CD4-positive, CD25-positive, alpha-beta regulatory T cell (primary cell): ENCODE data around the gene USP4. TPM values are rescaled to one million over a fixed set of nuclear protein-coding genes. Genes with fewer than 3 reads are reported as not detected.

Experiments
- ATAC-seq, 2 donors: fragments of 150-1000 bp; cut with Tn5 transposase; one replicate each; pipeline ENCODE4 v1.10.0; 2021; ENCODE audit warnings: low read depth in 2 of 2, moderate number of reproducible peaks in 2 of 2, moderate library complexity in 1 of 2
- DNase-seq, 3 donors: peaks; one replicate each; pipeline versions ENCODE4 v3.0.0 to v3.0.0-alpha.2; 2012 to 2022; ENCODE audit warnings: mixed read lengths in 1 of 3
- H3K27ac ChIP-seq: one replicate; pipeline ENCODE4 v1.7.0; 2013; ENCODE audit warnings: mild to moderate bottlenecking, low read length; ENCODE audit not compliant: insufficient read depth, poor library complexity, severe bottlenecking
- H3K27me3 ChIP-seq: one replicate; pipeline ENCODE4 v1.7.0; 2013; ENCODE audit warnings: low read length; ENCODE audit not compliant: control insufficient read depth, insufficient read depth
- H3K36me3 ChIP-seq: one replicate; pipeline ENCODE4 v1.7.0; 2013; ENCODE audit warnings: mild to moderate bottlenecking, low read length, moderate library complexity; ENCODE audit not compliant: control insufficient read depth, insufficient read depth
- H3K4me1 ChIP-seq: 2 replicates; pipeline ENCODE4 v1.7.0; 2013; ENCODE audit warnings: mild to moderate bottlenecking, low read length; ENCODE audit not compliant: insufficient read depth, control insufficient read depth, poor library complexity, severe bottlenecking
- H3K4me3 ChIP-seq: one replicate; pipeline ENCODE4 v1.7.0; 2013; ENCODE audit warnings: low read depth, mild to moderate bottlenecking, low read length, moderate library complexity
- H3K9me3 ChIP-seq, 2 experiments: 1 replicate in 1 of 2; 2 replicates in 1 of 2; pipeline ENCODE4 v1.7.0; 2013; ENCODE audit warnings: low read length in 2 of 2, mild to moderate bottlenecking in 1 of 2, moderate library complexity in 1 of 2; ENCODE audit not compliant: control insufficient read depth in 2 of 2
- H3K27ac Mint-ChIP-seq, 3 donors: one replicate each; pipeline ENCODE4 v1.8.0; 2020 to 2022; ENCODE audit warnings: mild to moderate bottlenecking in 3 of 3, mixed read lengths in 3 of 3, moderate library complexity in 2 of 3
- H3K27me3 Mint-ChIP-seq: one replicate; pipeline ENCODE4 v1.8.0; 2022; ENCODE audit warnings: mild to moderate bottlenecking, mixed read lengths
- H3K36me3 Mint-ChIP-seq: one replicate; pipeline ENCODE4 v1.8.0; 2020; ENCODE audit warnings: mixed read lengths
- H3K4me1 Mint-ChIP-seq, 4 donors: one replicate each; pipeline ENCODE4 v1.8.0; 2020 to 2022; ENCODE audit warnings: mixed read lengths in 4 of 4, mild to moderate bottlenecking in 1 of 4
- H3K4me3 Mint-ChIP-seq, 4 donors: one replicate each; pipeline ENCODE4 v1.8.0; 2020 to 2022; ENCODE audit warnings: mild to moderate bottlenecking in 4 of 4, mixed read lengths in 4 of 4, moderate library complexity in 3 of 4
- H3K9me3 Mint-ChIP-seq, 7 donors: one replicate each; pipeline ENCODE4 v1.8.0; 2020 to 2022; ENCODE audit warnings: mixed read lengths in 7 of 7, mild to moderate bottlenecking in 3 of 7, moderate library complexity in 2 of 7
- polyA plus RNA-seq, 4 donors: library from polyadenylated mRNA; unstranded; fragments of 300-500 nt; fragmentation: Illumina TruSeq; gene quantifications; one replicate each; pipeline ENCODE4 v1.2.3, GENCODE V29; 2021
- total RNA-seq: library from RNA; stranded (reverse); gene quantifications from one replicate; pipeline ENCODE4 v1.2.3, GENCODE V29; 2022

USP4 gene
- total and polyA plus RNA-seq, 5 donors from 2014 or later = 58.2 to 122 (median 59.4) TPM

GRCh38 chr3:49271047-49271446 lies 68.8 kb downstream of the USP4 start:
- Histone ChIP-seq H3K27ac (no peak overlapping the region), H3K36me3 (no peaks in the 10 kb centered on the region), H3K4me3 (no peak overlapping the region), H3K9me3 (no peaks in the 10 kb centered on the region), H3K27me3 (no peaks in the 10 kb centered on the region), H3K4me1 (peaks cover 6% of the 10 kb centered on the region)
- no peak overlapping the region for H3K4me3 Mint-ChIP-seq
- H3K4me1 Mint-ChIP-seq = peaks cover 0 to 7% (median 5%) of the 10 kb centered on the region in 4 donors
- ATAC-seq = no peak
- no peaks in the 10 kb centered on the region for H3K27me3 Mint-ChIP-seq
- H3K27ac Mint-ChIP-seq = no peak overlapping the region
- peaks cover 11% of the 10 kb centered on the region for H3K36me3 Mint-ChIP-seq
- no peaks in the 10 kb centered on the region for H3K9me3 Mint-ChIP-seq
- DNase-seq = no peak

GRCh38 chr3:49270156-49270500 lies 69.7 kb downstream of the USP4 start:
- Histone ChIP-seq H3K27ac (no peak overlapping the region), H3K36me3 (no peaks in the 10 kb centered on the region), H3K9me3 (no peaks in the 10 kb centered on the region), H3K4me1 (no peaks in the 10 kb centered on the region), H3K4me3 (no peak overlapping the region), H3K27me3 (no peaks in the 10 kb centered on the region)
- no peaks in the 10 kb centered on the region for H3K9me3 Mint-ChIP-seq
- H3K27me3 Mint-ChIP-seq = no peaks in the 10 kb centered on the region
- peaks cover 11% of the 10 kb centered on the region for H3K36me3 Mint-ChIP-seq
- ATAC-seq (no peak), DNase-seq (no peak)
- peaks cover 0 to 2% (median under 1%) of the 10 kb centered on the region in 4 donors for H3K4me1 Mint-ChIP-seq
- H3K4me3 Mint-ChIP-seq = no peak overlapping the region
- H3K27ac Mint-ChIP-seq = no peak overlapping the region

GRCh38 chr3:49269443-49270155 lies 70.3 kb downstream of the USP4 start:
- ATAC-seq (no peak), DNase-seq (no peak)
- Mint-ChIP-seq H3K4me1 (peaks cover 0 to 2% (median under 1%) of the 10 kb centered on the region in 4 donors), H3K9me3 (no peaks in the 10 kb centered on the region), H3K27ac (no peak overlapping the region), H3K36me3 (peaks cover 11% of the 10 kb centered on the region), H3K4me3 (no peak overlapping the region), H3K27me3 (no peaks in the 10 kb centered on the region)
- no peaks in the 10 kb centered on the region for H3K4me1 ChIP-seq
- H3K4me3 ChIP-seq = no peak overlapping the region
- no peaks in the 10 kb centered on the region for H3K27me3 ChIP-seq
- no peaks in the 10 kb centered on the region for H3K36me3 ChIP-seq
- no peak overlapping the region for H3K27ac ChIP-seq
- no peaks in the 10 kb centered on the region for H3K9me3 ChIP-seq

- Mint-ChIP-seq H3K4me3 (no peak overlapping the region), H3K4me1 (peaks cover 0 to 2% (median under 1%) of the 10 kb centered on the region in 4 donors), H3K36me3 (peaks cover 11% of the 10 kb centered on the region), H3K27me3 (no peaks in the 10 kb centered on the region), H3K27ac (no peak overlapping the region), H3K9me3 (no peaks in the 10 kb centered on the region)
- ATAC-seq = no peak
- no peaks in the 10 kb centered on the region for H3K36me3 ChIP-seq
- no peak overlapping the region for H3K27ac ChIP-seq
- no peak for DNase-seq
- H3K27me3 ChIP-seq = no peaks in the 10 kb centered on the region
- H3K4me3 ChIP-seq = no peak overlapping the region
- no peaks in the 10 kb centered on the region for H3K9me3 ChIP-seq
- H3K4me1 ChIP-seq = no peaks in the 10 kb centered on the region
Observed at GRCh38 chr3:49266410-49267095, 73.3 kb downstream of the USP4 start.

- H3K27me3 ChIP-seq = no peaks in the 10 kb centered on the region
- H3K27ac ChIP-seq = no peak overlapping the region
- no peak overlapping the region for H3K4me3 ChIP-seq
- H3K9me3 Mint-ChIP-seq = no peaks in the 10 kb centered on the region
- H3K36me3 ChIP-seq = no peaks in the 10 kb centered on the region
- DNase-seq = no peak
- H3K36me3 Mint-ChIP-seq = peaks cover 11% of the 10 kb centered on the region
- H3K27me3 Mint-ChIP-seq = no peaks in the 10 kb centered on the region
- H3K4me1 Mint-ChIP-seq = peaks cover 0 to 2% (median under 1%) of the 10 kb centered on the region in 4 donors
- H3K9me3 ChIP-seq = no peaks in the 10 kb centered on the region
- H3K27ac Mint-ChIP-seq = peak overlapping the region in 1 of 3 donors; percentile 38
- no peaks in the 10 kb centered on the region for H3K4me1 ChIP-seq
- H3K4me3 Mint-ChIP-seq = no peak overlapping the region
- no peak for ATAC-seq
Observed at GRCh38 chr3:49265661-49266386, 74.0 kb downstream of the USP4 start.

- Histone ChIP-seq H3K27me3 (no peaks in the 10 kb centered on the region), H3K27ac (no peak overlapping the region), H3K36me3 (no peaks in the 10 kb centered on the region), H3K4me3 (no peak overlapping the region), H3K9me3 (no peaks in the 10 kb centered on the region), H3K4me1 (no peaks in the 10 kb centered on the region)
- DNase-seq (no peak), ATAC-seq (no peak)
- Mint-ChIP-seq H3K27me3 (no peaks in the 10 kb centered on the region), H3K4me3 (no peak overlapping the region), H3K36me3 (peaks cover 5% of the 10 kb centered on the region), H3K9me3 (no peaks in the 10 kb centered on the region), H3K4me1 (peaks cover 0 to 2% (median 0%) of the 10 kb centered on the region in 4 donors), H3K27ac (no peak overlapping the region)
Observed at GRCh38 chr3:49263159-49263889, 76.5 kb downstream of the USP4 start.

GRCh38 chr3:49260806-49261324 lies 79.0 kb downstream of the USP4 start:
- no peak overlapping the region for H3K27ac ChIP-seq
- ATAC-seq = no peak
- H3K9me3 Mint-ChIP-seq = no peaks in the 10 kb centered on the region
- H3K36me3 ChIP-seq = no peaks in the 10 kb centered on the region
- H3K27ac Mint-ChIP-seq = peak overlapping the region in 1 of 3 donors; percentile 76
- no peak for DNase-seq
- no peak overlapping the region for H3K4me3 ChIP-seq
- H3K27me3 Mint-ChIP-seq = no peaks in the 10 kb centered on the region
- H3K4me1 Mint-ChIP-seq = no peaks in the 10 kb centered on the region
- H3K4me1 ChIP-seq = no peaks in the 10 kb centered on the region
- no peaks in the 10 kb centered on the region for H3K36me3 Mint-ChIP-seq
- no peaks in the 10 kb centered on the region for H3K9me3 ChIP-seq
- H3K4me3 Mint-ChIP-seq = no peak overlapping the region
- H3K27me3 ChIP-seq = no peaks in the 10 kb centered on the region
